ENCODE measurements around the gene FBXL16.

FBXL16 gene

DNA sequence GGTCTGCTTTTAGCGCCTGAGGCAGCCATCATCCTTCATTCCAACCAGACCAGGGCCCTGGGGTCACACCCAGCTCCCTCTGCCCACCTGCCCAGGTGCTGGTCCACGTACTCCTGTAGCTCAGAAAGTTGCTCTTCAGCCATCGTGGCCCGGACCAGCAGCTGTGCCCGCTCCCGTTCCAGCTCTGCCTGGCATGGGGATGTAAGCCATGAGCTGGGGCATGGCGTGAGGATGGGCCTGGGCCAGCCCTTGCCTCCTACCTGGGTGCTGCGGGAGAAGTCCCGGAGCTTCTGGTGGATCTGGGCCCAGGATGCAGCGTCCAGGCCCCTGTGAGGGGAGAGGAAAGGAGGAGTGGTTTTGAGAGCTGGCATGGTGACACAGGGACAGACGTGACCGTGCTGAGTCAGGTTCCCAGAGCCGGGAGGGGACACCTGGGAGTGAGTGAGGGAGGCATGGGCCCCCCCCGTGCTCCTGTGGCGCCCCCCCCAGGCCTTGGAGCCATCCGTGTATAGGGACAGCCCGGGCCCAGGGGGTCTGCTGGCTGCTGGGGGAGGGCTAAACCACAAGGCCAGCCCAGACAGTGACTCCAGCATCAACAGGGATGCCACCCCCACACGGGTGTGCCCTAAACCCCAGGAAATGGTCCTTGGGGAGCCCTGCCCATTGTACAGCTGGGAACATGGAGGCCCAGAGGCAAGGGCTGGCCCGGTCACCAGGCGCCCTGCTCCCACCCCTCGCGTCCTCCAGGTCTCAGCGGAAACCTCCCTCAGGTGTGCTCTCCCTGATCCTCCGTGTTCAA is 17.4 kb upstream of the FBXL16 start:
- no peak for DNase-seq

DNA sequence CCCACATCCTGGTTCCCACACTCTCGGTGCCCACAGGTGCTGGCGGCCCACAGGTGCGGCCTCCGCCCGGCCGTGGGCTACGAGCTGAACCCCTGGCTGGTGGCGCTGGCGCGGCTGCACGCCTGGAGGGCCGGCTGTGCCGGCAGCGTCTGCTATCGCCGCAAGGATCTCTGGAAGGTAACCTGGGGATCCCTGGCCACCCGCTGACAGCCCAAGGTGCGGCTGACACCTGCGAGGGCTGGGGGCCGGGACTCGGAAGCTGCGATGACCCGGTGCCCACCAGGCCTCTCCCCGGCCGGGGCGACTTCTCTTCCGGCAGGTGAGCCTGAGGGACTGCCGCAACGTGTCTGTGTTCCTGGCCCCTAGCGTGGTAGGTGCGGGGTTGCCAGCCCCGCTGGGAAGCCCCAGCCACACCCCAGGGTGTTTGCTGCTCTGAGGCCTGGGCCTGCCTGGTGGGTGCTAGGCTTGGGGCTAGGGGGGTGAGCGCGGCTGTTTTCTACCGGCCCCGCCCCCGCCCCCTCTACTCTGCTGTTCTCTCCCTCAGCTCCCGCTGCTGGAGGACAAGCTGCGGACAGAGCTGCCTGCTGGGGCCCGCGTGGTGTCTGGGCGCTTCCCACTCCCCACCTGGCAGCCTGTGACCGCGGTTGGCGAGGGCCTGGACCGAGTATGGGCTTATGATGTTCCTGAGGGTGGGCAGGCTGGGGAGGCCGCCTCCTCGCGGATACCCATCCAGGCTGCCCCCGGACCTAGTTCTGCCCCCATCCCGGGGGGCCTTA is 16.4 kb upstream of the FBXL16 start:
- no peak for DNase-seq

DNA sequence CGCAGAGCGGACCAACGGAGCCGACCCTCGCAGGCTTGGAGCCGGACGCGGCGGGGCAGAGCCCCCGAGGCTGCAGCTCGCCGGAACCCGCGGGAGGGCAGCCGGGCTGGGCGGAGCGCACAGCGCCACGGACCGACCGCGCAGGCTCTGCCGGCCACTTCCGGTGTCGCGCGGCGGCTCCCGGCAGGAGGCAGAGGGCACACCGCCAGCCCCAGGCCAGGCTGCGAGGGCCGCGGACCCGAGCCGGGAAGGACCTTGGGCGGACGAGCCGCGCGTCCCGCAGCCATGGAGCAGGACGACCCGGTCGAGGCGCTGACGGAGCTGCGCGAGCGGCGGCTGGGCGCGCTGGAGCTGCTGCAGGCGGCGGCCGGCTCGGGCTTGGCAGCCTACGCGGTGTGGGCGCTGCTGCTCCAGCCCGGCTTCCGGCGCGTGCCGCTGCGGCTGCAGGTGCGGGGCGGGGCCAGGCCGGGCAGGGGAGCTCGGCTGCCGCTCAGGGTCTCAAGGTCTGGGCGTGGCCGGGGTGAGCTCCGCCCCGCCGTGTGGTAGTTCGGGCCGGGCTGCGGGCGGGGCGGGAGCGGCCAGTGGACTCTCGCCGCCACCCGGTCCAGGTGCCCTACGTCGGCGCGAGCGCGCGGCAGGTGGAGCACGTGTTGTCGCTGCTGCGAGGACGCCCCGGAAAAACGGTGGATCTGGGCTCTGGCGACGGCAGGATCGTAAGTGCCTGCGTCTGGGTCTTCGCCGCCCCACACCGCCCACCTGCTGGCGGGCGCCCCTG is 15.6 kb upstream of the FBXL16 start, which contains the start of gene ANTKMT:
ANTKMT (plus strand) TSS at position 157 of the 775 bp plus-strand sequence; CDS start at position 286, 129 bp downstream.
- DNase-seq = peak; percentile 74

DNA sequence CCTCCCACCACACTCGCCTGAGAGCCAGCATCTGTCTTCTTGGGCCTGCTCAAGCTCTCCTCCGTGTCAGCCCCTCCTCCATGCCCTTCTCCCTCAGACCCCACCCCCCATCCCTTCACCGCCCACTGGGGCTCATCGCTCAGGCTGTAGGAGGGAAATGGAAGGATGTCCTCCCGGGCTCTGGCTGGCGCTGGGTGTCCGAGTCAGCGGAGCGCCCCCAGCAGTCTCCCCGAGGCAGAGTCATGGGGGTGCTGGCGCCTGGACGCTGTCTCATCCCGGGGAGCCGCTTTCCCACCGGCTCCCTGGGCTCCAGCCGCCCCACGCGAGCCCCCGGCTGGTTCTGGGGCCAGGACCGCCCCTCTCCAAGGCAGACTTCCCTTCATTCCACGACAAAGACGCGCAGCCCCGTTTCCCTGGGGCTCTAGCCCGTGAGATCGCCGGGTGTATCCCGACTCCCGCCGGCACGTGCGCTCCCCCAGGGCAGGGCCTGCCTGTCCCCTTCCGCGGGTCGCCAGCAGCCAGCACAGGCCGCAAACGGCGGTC is 14.9 kb upstream of the FBXL16 start:
- peak; percentile 42 for DNase-seq

DNA sequence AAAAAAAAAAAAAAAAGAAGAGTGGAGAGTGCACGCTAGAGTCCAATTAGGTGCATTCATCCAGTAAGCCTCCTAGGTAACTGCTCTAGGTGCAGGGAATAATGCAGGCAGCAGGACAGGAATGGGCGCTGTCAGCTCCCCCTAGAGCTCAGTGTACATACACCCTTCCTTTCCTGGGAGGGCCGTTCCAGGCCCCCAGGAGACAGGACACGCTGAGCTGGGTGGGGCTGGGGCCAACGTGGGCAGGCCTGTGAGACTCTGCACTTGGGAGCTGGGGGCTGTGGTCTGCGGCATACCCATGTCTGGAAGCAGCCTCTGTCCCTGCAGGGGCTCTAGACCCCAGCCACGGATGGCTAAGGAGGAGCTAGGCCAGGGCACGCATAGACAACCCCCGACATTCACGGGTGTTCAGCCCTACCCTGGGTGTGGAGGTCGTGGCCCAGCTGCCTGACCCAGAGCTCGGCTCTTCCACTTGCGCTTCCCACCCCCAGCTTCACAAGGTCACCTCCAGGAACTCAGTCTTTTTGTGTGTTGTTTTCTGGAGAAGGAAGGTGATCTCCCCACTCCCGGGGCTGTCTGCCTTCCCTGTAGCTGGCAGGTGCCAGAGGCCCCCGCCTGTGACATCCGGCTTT is 14.3 kb upstream of the FBXL16 start:
- no peak for DNase-seq

DNA sequence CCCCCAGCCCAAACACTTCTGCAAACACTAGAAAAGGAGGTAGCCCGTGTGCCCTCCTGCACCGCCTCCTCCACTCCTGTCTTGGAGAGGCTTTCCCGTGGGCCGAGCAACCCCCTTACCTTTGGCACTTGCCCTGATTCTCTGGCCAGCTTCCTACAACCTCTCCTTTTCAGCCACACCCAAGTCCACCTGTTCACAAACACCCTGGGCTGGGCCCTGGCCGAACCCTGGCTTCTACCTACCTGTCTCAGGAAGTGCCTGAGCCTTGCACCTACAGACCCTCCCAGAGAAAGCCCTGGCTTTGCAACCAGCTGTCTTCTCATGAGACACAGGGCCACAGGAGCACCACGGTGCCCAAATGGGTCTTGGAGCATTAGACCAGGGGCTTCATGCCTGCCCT is 13.3 kb upstream of the FBXL16 start:
- DNase-seq = no peak

DNA sequence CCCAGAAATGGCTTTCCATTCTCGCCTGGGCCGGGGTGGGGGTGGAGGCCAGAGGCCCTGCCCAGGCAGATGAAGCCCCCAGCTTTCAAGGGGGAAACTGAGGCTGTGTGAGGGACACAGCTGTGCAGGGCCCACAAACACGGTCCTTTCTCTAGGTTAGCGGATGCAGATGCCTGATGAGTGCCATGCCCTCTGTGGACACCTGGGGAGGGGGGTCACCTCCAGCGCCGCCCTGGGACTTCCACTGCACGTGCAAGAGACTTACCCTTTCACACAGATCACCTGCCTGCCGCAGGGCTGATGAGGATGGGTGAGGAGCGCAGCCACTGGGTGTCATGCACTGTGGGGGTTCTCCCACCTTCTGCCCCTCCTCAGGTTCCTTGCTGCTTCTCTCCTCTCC is 12.8 kb upstream of the FBXL16 start:
- no peak for DNase-seq

DNA sequence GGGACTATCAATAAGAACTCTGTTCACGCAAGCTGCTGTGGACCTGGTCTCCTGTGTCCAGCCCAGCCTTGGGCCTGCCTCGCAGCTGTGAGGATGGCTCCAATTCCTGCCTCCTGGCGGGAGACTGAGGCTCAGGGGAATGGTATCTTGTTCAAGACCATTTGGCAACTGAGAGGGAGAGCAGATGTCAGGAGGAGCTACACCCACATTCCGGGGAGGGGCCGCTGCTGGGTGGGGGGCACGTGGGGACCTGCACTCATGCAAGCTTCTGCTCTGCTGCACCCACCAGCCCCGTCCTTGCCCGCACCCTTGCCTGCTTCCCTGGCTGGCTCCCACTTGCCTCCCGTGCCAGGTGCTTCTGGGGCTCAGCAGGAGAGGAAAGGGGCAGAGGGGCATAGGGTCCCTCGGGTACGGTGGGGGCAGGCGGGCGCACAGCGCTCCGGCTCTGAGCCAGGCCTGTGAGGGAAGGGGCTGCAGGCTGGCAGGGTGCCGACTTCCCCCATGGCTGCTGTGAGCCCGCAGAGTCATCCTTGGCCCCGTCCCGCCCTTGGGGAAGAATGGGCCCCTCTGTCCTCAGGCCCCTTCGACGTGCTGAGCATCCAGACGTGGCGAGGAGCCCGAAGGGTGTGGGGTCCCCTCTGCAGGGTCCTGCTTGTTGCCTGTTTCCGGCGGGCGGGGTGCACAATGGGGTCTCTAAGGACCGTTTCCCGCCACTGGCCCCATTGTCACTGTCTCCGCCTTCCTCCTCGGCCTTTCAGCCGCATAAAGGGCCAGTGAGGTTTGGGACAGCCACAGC is 12.0 kb upstream of the FBXL16 start:
- DNase-seq = no peak

DNA sequence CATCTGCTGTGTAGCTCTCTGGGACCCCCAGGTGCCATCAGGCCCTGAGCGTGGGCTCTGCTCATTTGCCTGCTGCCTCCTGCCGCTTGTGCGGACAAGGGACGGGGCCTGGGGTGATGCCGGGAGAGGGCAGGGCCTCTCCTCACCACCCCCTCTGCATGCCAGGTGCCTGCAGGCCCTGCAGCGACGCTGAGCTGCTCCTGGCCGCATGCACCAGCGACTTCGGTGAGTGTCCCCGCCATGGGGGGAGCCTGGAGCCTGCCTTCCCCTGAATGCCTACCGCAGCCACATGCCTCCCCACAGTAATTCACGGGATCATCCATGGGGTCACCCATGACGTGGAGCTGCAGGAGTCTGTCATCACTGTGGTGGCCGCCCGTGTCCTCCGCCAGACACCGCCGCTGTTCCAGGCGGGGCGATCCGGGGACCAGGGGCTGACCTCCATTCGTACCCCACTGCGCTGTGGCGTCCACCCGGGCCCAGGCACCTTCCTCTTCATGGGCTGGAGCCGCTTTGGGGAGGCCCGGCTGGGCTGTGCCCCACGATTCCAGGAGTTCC is 11.2 kb upstream of the FBXL16 start:
- no peak for DNase-seq

DNA sequence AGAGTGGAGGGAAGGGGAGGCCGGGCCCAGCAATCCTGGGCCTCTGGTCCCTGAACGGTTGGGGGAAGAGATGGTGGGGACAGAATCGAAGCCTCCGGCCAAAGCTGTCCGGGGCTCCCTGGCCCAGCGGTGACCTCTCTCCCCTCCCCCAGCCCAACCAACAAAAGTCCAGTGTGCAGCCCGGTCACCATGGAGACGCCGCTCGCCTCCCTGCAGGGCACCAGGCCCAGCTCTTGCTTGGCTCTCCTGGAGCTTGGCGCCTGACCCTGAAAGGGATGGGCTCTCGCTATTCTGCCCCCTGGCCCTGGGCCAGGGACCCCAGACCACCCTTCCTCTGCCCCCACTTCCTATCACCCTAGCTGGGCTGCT is 10.6 kb upstream of the FBXL16 start:
- no peak for DNase-seq

DNA sequence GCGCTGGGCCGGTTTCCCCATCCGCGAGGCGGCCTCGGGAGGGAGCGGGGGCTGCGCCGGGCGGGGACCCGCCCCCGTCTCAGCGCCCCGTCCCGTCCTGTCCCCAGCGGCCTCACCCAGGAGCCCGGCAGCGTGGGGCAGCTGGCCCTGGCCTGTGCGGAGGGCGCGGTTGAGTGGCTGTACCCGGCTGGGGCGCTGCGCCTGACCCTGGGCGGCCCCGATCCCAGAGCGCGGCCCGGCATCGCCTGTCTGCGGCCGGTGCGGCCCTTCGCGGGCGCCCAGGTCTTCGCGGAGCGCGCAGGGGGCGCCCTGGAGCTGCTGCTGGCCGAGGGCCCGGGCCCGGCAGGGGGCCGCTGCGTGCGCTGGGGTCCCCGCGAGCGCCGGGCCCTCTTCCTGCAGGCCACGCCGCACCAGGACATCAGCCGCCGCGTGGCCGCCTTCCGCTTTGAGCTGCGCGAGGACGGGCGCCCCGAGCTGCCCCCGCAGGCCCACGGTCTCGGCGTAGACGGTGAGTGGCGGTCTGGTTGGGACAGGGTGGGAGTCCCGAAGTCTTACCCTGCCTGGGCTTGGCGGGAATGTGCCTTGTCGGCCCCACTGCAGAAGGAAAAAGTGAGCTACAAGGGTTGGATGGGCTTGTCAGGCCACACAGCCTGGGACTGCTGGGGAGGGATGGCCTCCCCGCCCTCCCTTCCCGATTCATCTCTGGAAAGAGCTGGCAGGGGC is 10.0 kb upstream of the FBXL16 start:
- no peak for DNase-seq

DNA sequence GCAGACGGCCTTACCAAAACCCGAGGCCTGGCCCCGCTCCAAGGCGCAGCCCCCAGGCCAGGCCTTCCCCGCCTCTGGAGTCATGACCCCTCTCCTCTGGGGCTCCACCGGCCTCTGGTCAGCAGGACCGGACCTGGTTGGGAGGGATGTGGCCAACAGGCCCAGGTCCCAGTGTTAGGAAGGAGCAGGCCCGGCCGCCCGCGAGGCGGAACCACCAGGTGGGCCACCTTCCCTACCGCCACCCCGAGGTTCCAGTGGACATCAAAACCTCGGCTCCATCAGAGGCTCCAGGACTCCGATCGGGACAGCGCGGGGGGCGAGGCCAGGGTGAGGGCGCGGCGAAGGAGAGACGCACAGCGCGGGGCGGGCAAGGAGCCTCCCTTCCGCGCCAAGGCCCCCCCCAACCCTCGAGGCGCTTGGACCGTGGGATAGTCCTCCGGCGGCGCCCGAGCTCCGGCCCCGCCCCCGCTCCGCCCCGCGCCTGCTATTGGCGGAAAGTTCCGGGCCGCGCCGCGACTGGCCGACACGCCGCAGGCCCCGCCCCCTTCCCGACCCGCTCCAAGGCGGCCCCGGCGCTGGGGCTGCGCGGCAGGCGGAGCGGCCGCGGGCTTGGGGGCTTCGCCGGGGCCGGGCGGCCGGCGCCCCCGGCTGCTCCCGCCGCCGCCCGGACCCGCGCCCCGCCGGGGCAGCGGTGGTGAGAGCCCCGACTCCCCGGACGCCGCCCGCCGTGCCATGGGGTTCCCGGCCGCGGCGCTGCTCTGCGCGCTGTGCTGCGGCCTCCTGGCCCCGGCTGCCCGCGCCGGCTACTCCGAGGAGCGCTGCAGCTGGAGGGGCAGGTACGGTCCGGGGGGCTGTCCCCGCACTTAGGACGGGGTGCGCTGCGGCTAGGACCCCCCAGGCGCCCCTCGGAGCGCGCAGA is 9.2 kb upstream of the FBXL16 start, which contains the start of gene METRN:
METRN (plus strand) TSS at position 561 of the 919 bp plus-strand sequence; CDS start at position 733, 172 bp downstream.
- DNase-seq = peak; percentile 92

DNA sequence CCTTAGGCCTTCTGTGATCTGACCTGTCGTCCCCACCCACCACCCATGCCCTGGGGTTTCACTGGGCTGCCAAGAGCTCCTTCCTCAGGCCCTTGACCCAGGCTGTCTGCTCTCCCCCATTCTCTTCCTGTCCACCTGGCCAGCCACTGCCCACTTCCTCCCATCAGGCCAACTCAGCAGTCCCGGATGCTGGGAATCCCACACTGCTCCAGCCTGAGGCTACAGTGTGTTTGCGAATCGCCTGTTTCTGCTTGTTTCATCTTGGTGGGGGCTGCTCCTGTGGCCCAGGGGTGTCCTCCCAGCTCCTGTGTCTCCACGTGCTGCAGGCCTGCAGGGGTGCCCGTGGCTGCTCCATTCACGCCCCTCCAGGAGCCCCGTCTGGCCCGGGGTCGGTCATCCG is 8.5 kb upstream of the FBXL16 start:
- no peak for DNase-seq

DNA sequence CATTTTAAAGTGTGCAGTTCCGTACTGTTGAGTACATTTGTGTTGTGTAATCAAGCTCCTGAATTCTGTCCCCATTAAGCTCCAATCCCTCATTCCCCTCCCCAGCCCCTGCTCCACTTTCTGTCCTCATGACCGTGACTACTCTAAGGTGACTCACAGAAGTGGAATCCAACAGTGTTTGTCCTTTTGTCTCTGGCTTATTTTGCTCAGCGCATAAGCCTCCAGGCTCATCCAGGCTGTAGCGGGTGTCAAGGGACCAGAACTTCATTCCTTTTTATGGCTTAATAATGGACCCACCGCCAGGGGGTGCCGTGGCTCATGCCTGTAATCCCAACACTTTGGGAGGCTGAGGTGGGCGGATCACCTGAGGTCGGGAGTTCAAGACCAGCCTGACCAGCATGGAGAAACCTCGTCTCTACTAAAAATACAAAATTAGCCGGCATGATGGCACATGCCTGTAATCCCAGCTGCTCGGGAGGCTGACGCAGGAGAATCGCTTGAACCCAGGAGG is 7.2 kb upstream of the FBXL16 start:
- DNase-seq = peak; percentile 56

DNA sequence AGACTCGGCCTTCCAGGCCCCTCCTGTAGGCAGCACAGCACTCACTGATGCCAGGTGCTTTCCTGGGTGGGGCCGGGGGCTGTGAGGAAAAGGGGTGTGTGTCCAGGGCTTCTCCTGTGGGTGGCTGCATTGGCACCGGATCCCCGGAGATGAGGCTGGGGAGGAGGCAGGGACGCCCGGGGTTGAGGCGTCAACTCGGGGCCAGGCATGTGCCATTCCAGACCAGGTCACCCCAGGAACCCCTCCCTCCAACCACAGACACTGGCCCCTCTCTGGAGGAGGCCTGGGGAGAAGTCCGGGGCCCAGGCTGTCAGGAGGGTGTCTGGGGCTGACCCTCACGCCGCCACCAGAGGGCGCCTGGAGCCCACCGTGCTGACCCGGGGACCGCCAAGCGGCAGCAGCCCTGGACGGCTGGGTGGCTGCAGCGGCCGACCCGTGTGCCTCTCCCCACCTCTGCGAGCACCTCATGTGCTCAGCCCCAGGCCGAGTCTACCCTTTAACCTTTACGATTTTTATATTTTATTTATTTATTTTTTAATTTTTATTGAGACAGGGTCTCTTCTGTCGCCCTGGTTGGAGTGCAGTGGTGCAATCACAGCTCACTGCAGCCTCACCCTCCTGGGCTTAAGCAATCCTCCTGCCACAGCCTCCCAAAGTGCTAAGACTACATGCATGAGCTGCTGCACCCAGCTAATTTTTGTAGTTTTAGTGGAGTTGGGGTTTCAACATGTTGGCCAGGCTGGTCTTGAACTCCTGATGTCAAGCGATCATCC is 6.1 kb upstream of the FBXL16 start:
- DNase-seq = peak; percentile 80

DNA sequence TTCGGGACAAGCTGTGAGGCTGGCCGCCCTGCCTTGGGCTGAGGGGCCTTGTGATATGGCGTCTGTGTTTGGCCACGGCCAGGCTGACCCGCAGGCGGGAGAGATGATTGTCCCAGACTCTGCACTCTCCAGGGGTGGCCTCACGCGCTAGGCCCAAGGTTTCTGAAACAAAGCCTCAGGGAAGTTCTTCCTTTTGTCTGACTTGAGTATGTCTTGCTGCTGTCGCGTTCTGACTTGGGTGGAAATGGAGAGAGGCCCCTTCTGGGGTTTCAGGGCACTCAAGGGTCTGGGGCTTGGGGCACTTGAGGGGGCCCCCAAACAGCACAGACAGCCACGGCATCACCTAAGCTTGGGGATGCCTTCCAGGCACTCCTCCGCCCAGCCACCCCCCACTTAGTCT is 5.5 kb upstream of the FBXL16 start:
- no peak for DNase-seq

DNA sequence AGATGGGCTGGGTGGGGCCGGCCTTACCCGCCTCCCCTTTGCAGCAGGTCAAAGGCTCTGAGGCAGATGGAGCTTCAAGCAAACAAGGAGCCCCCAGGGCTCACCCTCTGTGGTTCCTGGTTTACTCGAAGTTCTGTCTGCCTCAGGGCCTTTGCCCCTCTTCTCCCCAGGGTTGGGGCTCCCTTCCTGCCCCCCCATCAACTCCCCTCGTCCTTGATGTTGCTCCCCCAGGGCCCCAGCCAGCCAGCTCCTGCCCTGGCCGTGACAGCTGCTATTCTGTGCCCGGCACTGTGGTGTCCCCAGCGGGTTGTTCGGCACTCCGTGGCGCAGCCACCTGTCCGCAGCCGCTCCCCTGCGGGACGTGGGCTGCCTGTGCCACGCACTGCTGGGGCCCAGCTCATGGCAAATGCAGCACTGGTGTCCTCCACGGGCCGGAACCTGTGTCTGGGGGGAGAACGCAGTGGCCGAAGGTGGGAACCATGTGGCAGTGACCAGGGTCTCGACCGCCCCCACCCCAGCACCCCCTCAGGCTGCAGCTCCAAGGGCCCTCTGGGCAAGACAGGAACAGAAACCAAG is 5.0 kb upstream of the FBXL16 start:
- DNase-seq = no peak

Data from activated naive CD4-positive, alpha-beta T cell treated with anti-CD3 and anti-CD28 coated beads, Interleukin-2, amount 50 U/mL, for 16 hours (primary cell).